Psoas muscle (tissue), 8 donors: Measurements from ENCODE around the gene CFAP92. TPM values are rescaled to one million over a fixed set of nuclear protein-coding genes. Genes with fewer than 3 reads are reported as not detected.

ENCODE experiments used
- ATAC-seq, 4 donors: fragments of 200-7000 bp; cut with Tn5 transposase; one replicate each; pipeline ENCODE4 v1.9.1; 2020; ENCODE audit warnings: moderate library complexity in 3 of 4, mild to moderate bottlenecking in 2 of 4
- DNase-seq, 2 donors: peaks; one replicate each; pipeline ENCODE4 v3.0.0-alpha.2; 2020
- H3K27ac ChIP-seq: fragments of 200-600 bp; one replicate; pipeline ENCODE4 v1.8.0; 2022
- H3K27me3 ChIP-seq, 3 donors: fragments of 200-600 bp in 1 of 3; one replicate each; pipeline versions ENCODE4 v1.6.1 to v1.8.0; 2013 to 2022; ENCODE audit warnings: low read length in 2 of 3, mild to moderate bottlenecking in 2 of 3, moderate library complexity in 1 of 3; ENCODE audit not compliant: insufficient read depth in 3 of 3
- H3K36me3 ChIP-seq, 2 donors: fragments of 200-600 bp in 1 of 2; one replicate each; pipeline versions ENCODE4 v1.6.1 to v1.8.0; 2013 to 2022; ENCODE audit warnings: low read depth in 1 of 2, mild to moderate bottlenecking in 1 of 2, moderate library complexity in 1 of 2; ENCODE audit not compliant: insufficient read depth in 1 of 2
- H3K4me1 ChIP-seq: fragments of 200-600 bp; one replicate; pipeline ENCODE4 v1.8.0; 2022
- H3K4me3 ChIP-seq: fragments of 200-600 bp; one replicate; pipeline ENCODE4 v1.8.0; 2022; ENCODE audit warnings: mild to moderate bottlenecking
- H3K9me3 ChIP-seq: fragments of 200-600 bp; one replicate; pipeline ENCODE4 v1.8.0; 2022
- WGBS, 3 donors: extraction: QIAGEN DNeasy Blood & Tissue Kit; methylation state at CpG; one replicate each; pipeline versions ENCODE4 v1.1.6 to v1.1.7; 2013; 5-methylcytosine and 5-hydroxymethylcytosine counted together
- intact Hi-C, 2 donors: fragments of 100-400 bp; cut with DNase I; formaldehyde crosslinking; loops; one replicate each; pipeline versions ENCODE4 v1.11.0 to v1.14.2; 2022
- polyA plus RNA-seq, 3 donors: library from polyadenylated mRNA; stranded (reverse); fragments of 200-250 nt; gene quantifications; one replicate each; pipeline ENCODE4 v1.2.3, GENCODE V29; 2013
- total RNA-seq, 4 donors: library from RNA; stranded (reverse); fragmentation: NEBNext Ultra II Directional in 2 of 4; extraction: Animal tissue kit (Norgen Biotek cat#: 25700) in 2 of 4; gene quantifications; one replicate each; pipeline versions ENCODE4 v1.2.1 to v1.2.4, GENCODE V29; 2021 to 2023
- TF ChIP-seq, protein P1 (sequence below): fragments of 200-600 bp; IDR thresholded peaks from one replicate; pipeline ENCODE4 v1.8.0; 2022; ENCODE audit warnings: antibody characterized with exemption
- donor health status: healthy with polysubstance abuse.
- donor health status: DM: no; HTN: no; CAD: no; lungs with moderate emphysema.
- donor health status: Bipolar disorder and iron deficiency.
- donor health status: healthy.
- donor health status: DM: yes; HTN: yes; CAD: no.
- donor health status: DM: no; HTN: no; CAD: no.
- donor health status: DM: no; HTN: no; CAD: no.
- donor health status: DM: yes; HTN: yes; CAD: no.

CFAP92 gene
- total and polyA plus RNA-seq, 7 donors = 0.07 to 0.86 (median 0.15) TPM

GRCh38 chr3:128975276-128975675 is 18.6 kb downstream of the CFAP92 start:
- Histone ChIP-seq H3K4me3 (no peak overlapping the region), H3K27ac (no peak overlapping the region), H3K4me1 (peaks cover 17% of the 10 kb centered on the region), H3K36me3 (no peaks in the 10 kb centered on the region), H3K9me3 (no peaks in the 10 kb centered on the region), H3K27me3 (no peaks in the 10 kb centered on the region)
- whole genome bisulfite sequencing, 3 donors = 88 to 96% (median 94%) methylated on average over 1 of the region's 1 CpG
- intact Hi-C loops = loop anchor here (10.0 kb wide), 2 partner anchors 150 to 270 kb away; partner anchors contain the start of genes COPG1 (in 1 of the 2) and RAB43 (in 1 of the 2)
- DNase-seq (no peak), ATAC-seq (no peak)
- TF ChIP-seq, protein P1, sequence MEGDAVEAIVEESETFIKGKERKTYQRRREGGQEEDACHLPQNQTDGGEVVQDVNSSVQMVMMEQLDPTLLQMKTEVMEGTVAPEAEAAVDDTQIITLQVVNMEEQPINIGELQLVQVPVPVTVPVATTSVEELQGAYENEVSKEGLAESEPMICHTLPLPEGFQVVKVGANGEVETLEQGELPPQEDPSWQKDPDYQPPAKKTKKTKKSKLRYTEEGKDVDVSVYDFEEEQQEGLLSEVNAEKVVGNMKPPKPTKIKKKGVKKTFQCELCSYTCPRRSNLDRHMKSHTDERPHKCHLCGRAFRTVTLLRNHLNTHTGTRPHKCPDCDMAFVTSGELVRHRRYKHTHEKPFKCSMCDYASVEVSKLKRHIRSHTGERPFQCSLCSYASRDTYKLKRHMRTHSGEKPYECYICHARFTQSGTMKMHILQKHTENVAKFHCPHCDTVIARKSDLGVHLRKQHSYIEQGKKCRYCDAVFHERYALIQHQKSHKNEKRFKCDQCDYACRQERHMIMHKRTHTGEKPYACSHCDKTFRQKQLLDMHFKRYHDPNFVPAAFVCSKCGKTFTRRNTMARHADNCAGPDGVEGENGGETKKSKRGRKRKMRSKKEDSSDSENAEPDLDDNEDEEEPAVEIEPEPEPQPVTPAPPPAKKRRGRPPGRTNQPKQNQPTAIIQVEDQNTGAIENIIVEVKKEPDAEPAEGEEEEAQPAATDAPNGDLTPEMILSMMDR = no peak

- intact Hi-C loops = loop anchor here (10.0 kb wide), 2 partner anchors 151 to 271 kb away; partner anchors contain the start of genes COPG1 (in 1 of the 2) and RAB43 (in 1 of the 2)
- 69 to 73% (median 73%) methylated on average over 5 of the region's 5 CpGs for WGBS, 3 donors
- Histone ChIP-seq H3K4me3 (no peak overlapping the region), H3K27me3 (no peaks in the 10 kb centered on the region), H3K4me1 (peaks cover 17% of the 10 kb centered on the region), H3K9me3 (no peaks in the 10 kb centered on the region), H3K36me3 (no peaks in the 10 kb centered on the region), H3K27ac (no peak overlapping the region)
- DNase-seq = no peak
- TF ChIP-seq, protein P1 = no peak
- no peak for ATAC-seq
These were observed 19.8 kb downstream of the CFAP92 start for GRCh38 chr3:128973988-128974564.

DNA sequence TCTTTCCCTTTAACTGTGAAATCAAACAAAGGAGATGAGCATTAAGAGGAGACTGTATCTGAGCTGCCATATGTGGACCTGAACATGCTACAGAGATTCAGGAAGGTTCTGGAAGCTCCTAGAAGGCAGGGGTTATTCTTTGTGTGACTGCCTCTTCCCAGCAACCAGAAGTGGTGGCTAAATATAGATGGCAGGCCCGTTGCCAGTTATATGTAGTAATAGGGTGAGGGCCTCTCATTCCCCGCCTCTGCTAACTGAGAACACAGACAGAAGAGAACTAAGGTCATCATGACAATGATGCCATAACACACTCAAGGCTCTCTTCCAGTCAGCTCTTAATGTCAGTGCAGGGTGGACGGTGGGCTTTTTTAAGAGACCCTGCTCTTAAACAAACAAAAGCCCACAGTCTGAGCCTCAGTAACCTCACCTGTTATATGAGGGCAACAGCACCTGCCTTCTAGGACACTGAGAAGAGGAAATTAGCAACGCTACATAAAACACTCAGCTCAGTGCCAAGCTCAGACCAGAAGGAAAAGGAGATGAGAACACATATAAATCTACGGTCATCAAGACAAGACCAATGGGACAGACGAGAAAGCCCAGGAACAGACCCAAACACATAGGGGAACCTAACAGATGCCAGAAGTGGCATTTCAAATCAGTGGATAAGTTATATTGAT is 22.3 kb downstream of the CFAP92 start:
- 32 to 43% (median 34%) methylated on average over 6 of the region's 6 CpGs for WGBS, 3 donors
- Histone ChIP-seq H3K4me1 (peaks cover 17% of the 10 kb centered on the region), H3K4me3 (no peak overlapping the region), H3K27me3 (no peaks in the 10 kb centered on the region), H3K27ac (no peak overlapping the region), H3K36me3 (no peaks in the 10 kb centered on the region), H3K9me3 (no peaks in the 10 kb centered on the region)
- peak; percentile 91 to 97 (median 95) for ATAC-seq
- intact Hi-C loops = loop anchor here (10.0 kb wide), 2 partner anchors 153 to 273 kb away; partner anchors contain the start of genes COPG1 (in 1 of the 2) and RAB43 (in 1 of the 2)
- DNase-seq = peak in 1 of 2 donors; percentile 52
- TF ChIP-seq, protein P1 = no peak

DNA sequence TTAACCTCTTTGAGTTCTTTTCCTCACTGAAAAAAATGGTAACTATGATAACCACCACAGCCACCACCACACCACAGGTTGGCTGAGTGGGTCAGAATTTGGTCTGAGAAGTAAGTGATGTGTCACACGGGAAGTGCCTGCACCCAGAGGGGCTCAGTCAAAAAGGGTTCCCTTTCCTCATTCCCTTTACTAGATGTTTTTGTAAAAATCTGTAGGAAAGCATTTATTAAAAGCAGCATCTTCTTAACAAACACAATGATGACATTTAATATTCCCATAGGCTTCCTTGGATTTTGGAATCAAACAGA is 23.2 kb downstream of the CFAP92 start:
- intact Hi-C loops = loop anchor here (10.0 kb wide), 2 partner anchors 154 to 274 kb away; partner anchors contain the start of genes COPG1 (in 1 of the 2) and RAB43 (in 1 of the 2)
- ATAC-seq (peak in 1 of 4 donors; percentile 47), DNase-seq (no peak)
- no peak overlapping the region for H3K27ac ChIP-seq
- no peaks in the 10 kb centered on the region for H3K9me3 ChIP-seq
- 38 to 55% (median 52%) methylated on average over 1 of the region's 1 CpG for WGBS, 3 donors
- H3K4me1 ChIP-seq = peaks cover 17% of the 10 kb centered on the region
- TF ChIP-seq, protein P1 = no peak
- no peaks in the 10 kb centered on the region for H3K27me3 ChIP-seq
- H3K36me3 ChIP-seq = no peaks in the 10 kb centered on the region
- no peak overlapping the region for H3K4me3 ChIP-seq
